DOHH2 (cell line): ENCODE data around the gene TOP2A.

Source experiments
- H3F3A ChIP-seq: fragments of 200-600 bp; sonication (generic), shearing (Covaris generic); 2 replicates; pipeline ENCODE4 v1.6.0; 2016; ENCODE audit warnings: antibody characterized with exemption, mild to moderate bottlenecking; ENCODE audit not compliant: control insufficient read depth, insufficient read depth
- H3K27ac ChIP-seq: fragments of 200-600 bp; sonication (generic); 2 replicates; pipeline ENCODE4 v1.5.1; 2014; ENCODE audit warnings: low read depth, mild to moderate bottlenecking, low read length, moderate library complexity
- H3K27me3 ChIP-seq: fragments of 200-600 bp; sonication (generic); 2 replicates; pipeline ENCODE4 v1.6.1; 2014; ENCODE audit warnings: mild to moderate bottlenecking, low read length, mixed read lengths; ENCODE audit not compliant: control insufficient read depth
- H3K36me3 ChIP-seq: fragments of 200-600 bp; sonication (generic); 2 replicates; pipeline ENCODE4 v1.6.1; 2014; ENCODE audit warnings: mild to moderate bottlenecking, low read length, moderate library complexity, mixed read lengths; ENCODE audit not compliant: control insufficient read depth
- H3K4me1 ChIP-seq: fragments of 200-600 bp; sonication (generic); 2 replicates; pipeline ENCODE4 v1.6.1; 2014; ENCODE audit warnings: mild to moderate bottlenecking, low read length, mixed read lengths; ENCODE audit not compliant: control insufficient read depth
- H3K4me2 ChIP-seq: fragments of 200-600 bp; sonication (generic); 2 replicates; pipeline ENCODE4 v1.6.0; 2014; ENCODE audit warnings: mild to moderate bottlenecking, low read length, moderate library complexity
- H3K4me3 ChIP-seq: fragments of 200-600 bp; sonication (generic); 2 replicates; pipeline ENCODE4 v1.5.1; 2014; ENCODE audit warnings: mild to moderate bottlenecking, low read length, mixed read lengths
- H3K79me2 ChIP-seq: fragments of 200-600 bp; sonication (generic); 2 replicates; pipeline ENCODE4 v1.6.1; 2014; ENCODE audit warnings: mild to moderate bottlenecking, low read length, mixed read lengths; ENCODE audit not compliant: control insufficient read depth
- H3K9me2 ChIP-seq: fragments of 200-600 bp; sonication (generic); replicated peaks from 2 replicates; pipeline ENCODE4 v1.6.1; 2014; ENCODE audit warnings: mild to moderate bottlenecking, low read length, mixed read lengths; ENCODE audit not compliant: control insufficient read depth
- H3K9me3 ChIP-seq: fragments of 200-600 bp; sonication (generic); 2 replicates; pipeline ENCODE4 v1.6.1; 2014; ENCODE audit warnings: antibody characterized with exemption, low read length, mixed read lengths; ENCODE audit not compliant: control insufficient read depth, insufficient read depth
- H4K20me1 ChIP-seq: fragments of 200-600 bp; sonication (generic); 2 replicates; pipeline ENCODE4 v1.6.0; 2014; ENCODE audit warnings: low read depth, mild to moderate bottlenecking, antibody characterized with exemption, low read length, moderate library complexity; ENCODE audit not compliant: control insufficient read depth, insufficient read depth
- CTCF ChIP-seq: fragments of 200-600 bp; sonication (generic); IDR thresholded peaks from one replicate; pipeline ENCODE4 v1.5.1; 2014; ENCODE audit warnings: antibody characterized with exemption, mild to moderate bottlenecking, low read depth, low read length; ENCODE audit not compliant: poor library complexity, severe bottlenecking
- EZH2phosphoT487 ChIP-seq: fragments of 200-600 bp; sonication (generic); IDR thresholded peaks from 2 replicates; pipeline ENCODE4 v1.6.1; 2017; ENCODE audit warnings: borderline replicate concordance, mild to moderate bottlenecking, antibody characterized with exemption, low read length, moderate library complexity, mixed read lengths

Gene TOP2A

GRCh38 chr17:40349895-40350688 is 67.6 kb downstream of the TOP2A start:
- peaks cover 11% of the 10 kb centered on the region; the same call in 1 of the 2 replicates for H3K79me2 ChIP-seq
- H3K9me2 ChIP-seq, result no peaks in the 10 kb centered on the region
- H4K20me1 ChIP-seq, result no peaks in the 10 kb centered on the region
- peaks cover 46% of the 10 kb centered on the region for H3K4me1 ChIP-seq
- H3K4me2 ChIP-seq, result no peak overlapping the region
- H3K27ac ChIP-seq, result no peak overlapping the region
- H3K36me3 ChIP-seq, result peaks cover 18% of the 10 kb centered on the region
- H3F3A ChIP-seq, result peaks cover 3% of the 10 kb centered on the region; the same call in 1 of the 2 replicates
- no peak overlapping the region for H3K4me3 ChIP-seq
- no peaks in the 10 kb centered on the region for H3K9me3 ChIP-seq
- H3K27me3 ChIP-seq, result no peaks in the 10 kb centered on the region
- TF ChIP-seq CTCF (no peak), EZH2phosphoT487 (no peak)

GRCh38 chr17:40349477-40349894 is 68.2 kb downstream of the TOP2A start:
- H3K9me3 ChIP-seq, result no peaks in the 10 kb centered on the region
- no peaks in the 10 kb centered on the region for H4K20me1 ChIP-seq
- H3K79me2 ChIP-seq, result peaks cover 11% of the 10 kb centered on the region; the same call in 1 of the 2 replicates
- no peak overlapping the region for H3K4me3 ChIP-seq
- H3K9me2 ChIP-seq, result no peaks in the 10 kb centered on the region
- TF ChIP-seq EZH2phosphoT487, result no peak
- TF ChIP-seq CTCF, result no peak
- peaks cover 17% of the 10 kb centered on the region for H3K36me3 ChIP-seq
- no peaks in the 10 kb centered on the region for H3K27me3 ChIP-seq
- H3F3A ChIP-seq, result peaks cover 3% of the 10 kb centered on the region; the same call in 1 of the 2 replicates
- H3K4me1 ChIP-seq, result peaks cover 49% of the 10 kb centered on the region
- no peak overlapping the region for H3K27ac ChIP-seq
- no peak overlapping the region for H3K4me2 ChIP-seq

GRCh38 chr17:40348562-40349476 is 68.9 kb downstream of the TOP2A start:
- no peak overlapping the region for H3K4me3 ChIP-seq
- peaks cover 56% of the 10 kb centered on the region for H3K4me1 ChIP-seq
- H3K4me2 ChIP-seq, result no peak overlapping the region
- no peak overlapping the region for H3K27ac ChIP-seq
- H3K27me3 ChIP-seq, result no peaks in the 10 kb centered on the region
- TF ChIP-seq CTCF (no peak), EZH2phosphoT487 (no peak)
- no peaks in the 10 kb centered on the region for H3K9me3 ChIP-seq
- no peaks in the 10 kb centered on the region for H4K20me1 ChIP-seq
- peaks cover 14% of the 10 kb centered on the region for H3K36me3 ChIP-seq
- H3K79me2 ChIP-seq, result peaks cover 11% of the 10 kb centered on the region; the same call in 1 of the 2 replicates
- H3F3A ChIP-seq, result peaks cover 3% of the 10 kb centered on the region; the same call in 1 of the 2 replicates
- no peaks in the 10 kb centered on the region for H3K9me2 ChIP-seq
